22Rv1 (cell line): ENCODE data around the gene SLC36A3.
"Not testable (repeated sequence)": the region's sequence is repeated elsewhere in the genome, so short reads cannot be mapped to it uniquely, and the experiment has no call there.

Experiments
- H3K27ac ChIP-seq: fragments of 450-650 bp; 2 replicates; pipeline ENCODE4 v1.5.1; 2017
- ZFX ChIP-seq: fragments of 450-650 bp; IDR thresholded peaks from 2 replicates; pipeline ENCODE4 v1.6.1; 2017; ENCODE audit warnings: antibody characterized with exemption, borderline replicate concordance
- TF ChIP-seq, protein P1 (sequence below): fragments of 450-650 bp; IDR thresholded peaks from 2 replicates; pipeline ENCODE4 v1.5.1; 2017; ENCODE audit warnings: mild to moderate bottlenecking

Gene SLC36A3

DNA sequence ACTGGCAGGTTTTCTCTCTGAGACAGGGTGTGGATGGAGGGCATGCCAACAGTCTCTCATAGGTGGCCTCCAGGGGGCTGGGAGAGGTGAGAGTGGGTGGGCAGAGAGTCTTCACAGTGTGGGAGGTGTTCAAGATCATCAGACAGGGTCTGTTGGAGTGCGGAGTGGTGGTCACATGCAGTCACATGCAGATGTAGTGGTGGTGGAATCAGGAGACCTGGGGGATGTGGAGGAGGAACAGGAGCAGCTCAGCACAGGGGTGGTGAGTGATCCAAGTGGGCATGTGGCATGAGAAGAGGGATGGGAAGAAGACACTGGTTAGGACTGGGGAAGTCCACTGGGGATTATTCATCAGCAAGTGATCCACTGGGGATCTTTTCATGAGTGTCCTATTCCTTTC lies 44.8 kb downstream of the SLC36A3 start:
- no peak for TF ChIP-seq ZFX
- TF ChIP-seq, protein P1, sequence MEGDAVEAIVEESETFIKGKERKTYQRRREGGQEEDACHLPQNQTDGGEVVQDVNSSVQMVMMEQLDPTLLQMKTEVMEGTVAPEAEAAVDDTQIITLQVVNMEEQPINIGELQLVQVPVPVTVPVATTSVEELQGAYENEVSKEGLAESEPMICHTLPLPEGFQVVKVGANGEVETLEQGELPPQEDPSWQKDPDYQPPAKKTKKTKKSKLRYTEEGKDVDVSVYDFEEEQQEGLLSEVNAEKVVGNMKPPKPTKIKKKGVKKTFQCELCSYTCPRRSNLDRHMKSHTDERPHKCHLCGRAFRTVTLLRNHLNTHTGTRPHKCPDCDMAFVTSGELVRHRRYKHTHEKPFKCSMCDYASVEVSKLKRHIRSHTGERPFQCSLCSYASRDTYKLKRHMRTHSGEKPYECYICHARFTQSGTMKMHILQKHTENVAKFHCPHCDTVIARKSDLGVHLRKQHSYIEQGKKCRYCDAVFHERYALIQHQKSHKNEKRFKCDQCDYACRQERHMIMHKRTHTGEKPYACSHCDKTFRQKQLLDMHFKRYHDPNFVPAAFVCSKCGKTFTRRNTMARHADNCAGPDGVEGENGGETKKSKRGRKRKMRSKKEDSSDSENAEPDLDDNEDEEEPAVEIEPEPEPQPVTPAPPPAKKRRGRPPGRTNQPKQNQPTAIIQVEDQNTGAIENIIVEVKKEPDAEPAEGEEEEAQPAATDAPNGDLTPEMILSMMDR = no peak
- no peak overlapping the region for H3K27ac ChIP-seq

GRCh38 chr5:151258201-151258611 lies 45.4 kb downstream of the SLC36A3 start:
- no peak overlapping the region for H3K27ac ChIP-seq
- TF ChIP-seq, protein P1 = no peak
- TF ChIP-seq ZFX = no peak

DNA sequence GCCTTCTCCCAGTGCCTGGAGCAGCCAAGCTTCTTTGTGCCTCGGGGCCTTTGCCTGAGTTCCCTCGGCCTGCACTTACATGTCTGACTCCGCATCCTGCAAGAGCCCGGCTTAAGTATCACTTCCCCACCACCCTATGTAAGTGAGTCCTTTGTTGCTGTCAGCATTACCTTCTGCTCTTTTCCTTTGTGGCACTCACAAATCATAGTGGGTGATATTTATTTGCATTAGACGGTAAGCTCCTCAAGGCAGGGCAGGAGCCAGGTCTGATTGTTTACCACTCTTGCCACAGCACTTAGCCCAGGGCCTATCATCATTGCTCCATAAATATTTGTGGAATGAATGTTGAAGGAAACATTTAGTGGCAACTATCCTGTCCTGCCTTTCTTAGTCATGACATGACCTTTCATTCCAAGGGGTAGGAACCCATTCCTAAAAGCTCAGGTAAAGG lies 45.8 kb downstream of the SLC36A3 start:
- H3K27ac ChIP-seq = no peak overlapping the region
- TF ChIP-seq ZFX = no peak
- TF ChIP-seq, protein P1 = no peak

- H3K27ac ChIP-seq = no peak overlapping the region
These were observed 47.8 kb downstream of the SLC36A3 start for GRCh38 chr5:151255621-151256286.

DNA sequence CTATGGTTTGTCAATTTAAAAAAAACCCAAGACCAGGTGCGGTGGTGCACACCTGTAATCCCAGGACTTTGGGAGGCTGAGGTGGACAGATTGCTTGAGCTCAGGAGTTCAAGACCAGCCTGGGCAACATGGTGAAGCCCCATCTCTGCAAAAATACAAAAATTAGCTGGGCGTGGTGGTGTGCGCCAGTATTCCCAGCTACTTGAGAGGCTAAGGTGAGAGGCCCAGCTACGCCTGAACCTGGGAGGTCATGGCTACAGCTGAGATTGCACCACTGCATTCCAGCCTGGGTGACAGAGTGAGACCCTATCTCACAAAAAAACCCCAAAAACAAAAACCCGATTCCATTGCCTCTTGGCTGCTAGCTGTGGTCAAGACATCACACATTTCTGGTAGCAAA lies 48.6 kb downstream of the SLC36A3 start:
- H3K27ac ChIP-seq = not testable (repeated sequence)

More at GRCh38 chr5:151255621-151256286, 47.8 kb downstream of the SLC36A3 start:
- TF ChIP-seq, protein P1 = no peak

DNA sequence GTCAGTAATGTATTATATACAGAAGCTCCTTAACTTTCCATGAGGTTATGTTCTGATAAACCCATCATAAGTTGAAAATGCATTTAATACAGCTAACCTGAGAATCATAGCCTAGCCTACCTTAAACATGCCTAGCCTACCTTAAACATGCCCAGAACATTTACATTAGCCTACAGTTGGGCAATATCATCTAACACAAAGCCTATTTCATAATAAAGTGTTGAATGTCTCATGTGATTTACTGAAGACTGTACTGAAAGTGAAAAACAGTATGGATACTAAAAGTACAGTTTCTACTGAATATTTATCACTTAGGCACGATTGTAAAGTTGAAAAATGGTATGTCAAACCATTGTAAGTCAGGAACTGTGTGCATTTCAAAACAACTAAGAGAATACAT lies 49.0 kb downstream of the SLC36A3 start:
- no peak for TF ChIP-seq ZFX
- TF ChIP-seq, protein P1 = no peak
- no peak overlapping the region for H3K27ac ChIP-seq

DNA sequence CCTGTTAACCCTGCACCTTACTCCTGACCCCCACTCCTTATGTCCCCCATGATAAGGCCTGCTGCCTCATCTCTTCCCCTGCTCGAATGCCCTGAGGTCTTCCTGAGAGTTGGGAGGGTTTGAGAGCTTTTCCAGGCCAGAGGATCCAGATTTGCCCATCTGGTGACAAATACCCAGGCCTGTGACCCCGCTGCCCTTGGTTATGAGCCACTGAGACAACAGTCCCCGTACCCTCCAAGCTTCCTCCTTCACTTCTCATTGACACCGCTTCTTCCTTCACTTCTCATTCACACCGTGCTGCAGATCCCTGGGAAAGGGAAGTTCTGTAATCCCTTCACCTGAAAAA lies 50.0 kb downstream of the SLC36A3 start:
- TF ChIP-seq, protein P1 = no peak
- no peak for TF ChIP-seq ZFX
- no peak overlapping the region for H3K27ac ChIP-seq
